ENCODE results near the gene LILRA2. TPM values are rescaled to one million over a fixed set of nuclear protein-coding genes. Genes with fewer than 3 reads are reported as not detected.
"Not testable (repeated sequence)": the region's sequence is repeated elsewhere in the genome, so short reads cannot be mapped to it uniquely, and the experiment has no call there.

Gene LILRA2
- total RNA-seq, 2 experiments from 2014 or later = not detected

GRCh38 chr19:54626757-54627156, 53.2 kb downstream of the LILRA2 start:
- Mint-ChIP-seq H3K36me3 (ENCODE audit: low read depth) (no peaks in the 10 kb centered on the region), H3K27ac (no peak overlapping the region), H3K27me3 (peaks cover 31% of the 10 kb centered on the region), H3K4me1 (peaks cover 2% of the 10 kb centered on the region), H3K9me3 (no peaks in the 10 kb centered on the region), H3K4me3 (no peak overlapping the region)
- DNase-seq = no peak
- POLR2A ChIA-PET = no interaction called here
- CTCF ChIA-PET = no interaction called here

- POLR2A ChIA-PET; H3K9me3 Mint-ChIP-seq; H3K27ac Mint-ChIP-seq; H3K36me3 Mint-ChIP-seq (ENCODE audit: low read depth); H3K4me3 Mint-ChIP-seq; H3K4me1 Mint-ChIP-seq; DNase-seq; CTCF ChIA-PET: not testable (repeated sequence)
- peaks cover 22% of the 10 kb centered on the region for H3K27me3 Mint-ChIP-seq
These were observed 54.3 kb downstream of the LILRA2 start for GRCh38 chr19:54627912-54628311.

- H3K9me3 Mint-ChIP-seq; H3K4me1 Mint-ChIP-seq; H3K27ac Mint-ChIP-seq; POLR2A ChIA-PET; H3K4me3 Mint-ChIP-seq; DNase-seq; CTCF ChIA-PET; H3K36me3 Mint-ChIP-seq (ENCODE audit: low read depth): not testable (repeated sequence)
- H3K27me3 Mint-ChIP-seq = peaks cover 22% of the 10 kb centered on the region
These were observed 56.7 kb downstream of the LILRA2 start, which contains the start of gene LILRB1 for GRCh38 chr19:54630262-54630661. Gene LILRB1 (plus strand): TSS chr19:54630484. CDS start chr19:54631074, 590 bp downstream.

GRCh38 chr19:54630782-54631181, 57.2 kb downstream of the LILRA2 start:
- ChIA-PET POLR2A (no interaction called here), CTCF (no interaction called here)

GRCh38 chr19:54631489-54632337, 58.1 kb downstream of the LILRA2 start:
- H3K4me3 Mint-ChIP-seq; CTCF ChIA-PET; H3K9me3 Mint-ChIP-seq; DNase-seq; H3K4me1 Mint-ChIP-seq; H3K36me3 Mint-ChIP-seq (ENCODE audit: low read depth); H3K27ac Mint-ChIP-seq; POLR2A ChIA-PET: not testable (repeated sequence)
- peaks cover 17% of the 10 kb centered on the region for H3K27me3 Mint-ChIP-seq

More at GRCh38 chr19:54630782-54631181, 57.2 kb downstream of the LILRA2 start:
- no peak for DNase-seq
- Mint-ChIP-seq H3K27ac (no peak overlapping the region), H3K27me3 (peaks cover 20% of the 10 kb centered on the region), H3K4me1 (peaks cover 2% of the 10 kb centered on the region), H3K4me3 (no peak overlapping the region), H3K9me3 (no peaks in the 10 kb centered on the region), H3K36me3 (ENCODE audit: low read depth) (no peaks in the 10 kb centered on the region)

GRCh38 chr19:54632517-54632916, 58.9 kb downstream of the LILRA2 start:
- H3K27ac Mint-ChIP-seq; H3K9me3 Mint-ChIP-seq; DNase-seq; CTCF ChIA-PET; H3K4me3 Mint-ChIP-seq; POLR2A ChIA-PET; H3K4me1 Mint-ChIP-seq; H3K36me3 Mint-ChIP-seq (ENCODE audit: low read depth): not testable (repeated sequence)
- peaks cover 15% of the 10 kb centered on the region for H3K27me3 Mint-ChIP-seq

- no peak for DNase-seq
- Mint-ChIP-seq H3K27me3 (peaks cover 15% of the 10 kb centered on the region), H3K9me3 (no peaks in the 10 kb centered on the region), H3K36me3 (ENCODE audit: low read depth) (no peaks in the 10 kb centered on the region), H3K27ac (no peak overlapping the region), H3K4me3 (no peak overlapping the region), H3K4me1 (peaks cover 2% of the 10 kb centered on the region)
- ChIA-PET CTCF (interaction anchor here (0.6 kb wide), 1 partner anchor 42 kb away, joined by 3 read pairs; no protein-coding TSS in a partner anchor), POLR2A (no interaction called here)
These were observed 59.8 kb downstream of the LILRA2 start for GRCh38 chr19:54633401-54633800.

- H3K4me1 Mint-ChIP-seq; H3K9me3 Mint-ChIP-seq; POLR2A ChIA-PET; H3K27ac Mint-ChIP-seq; H3K4me3 Mint-ChIP-seq; CTCF ChIA-PET; H3K27me3 Mint-ChIP-seq; H3K36me3 Mint-ChIP-seq (ENCODE audit: low read depth); DNase-seq: not testable (repeated sequence)
These were observed 62.5 kb downstream of the LILRA2 start for GRCh38 chr19:54636081-54636480.

- H3K27ac Mint-ChIP-seq = no peak overlapping the region
- H3K36me3 Mint-ChIP-seq (ENCODE audit: low read depth) = no peaks in the 10 kb centered on the region
- no peaks in the 10 kb centered on the region for H3K9me3 Mint-ChIP-seq
- POLR2A ChIA-PET = no interaction called here
- CTCF ChIA-PET = interaction anchor here (0.9 to 1.3 kb wide), 3 partner anchors 36 to 157 kb away, joined by 3 to 5 read pairs (median 3); no protein-coding TSS in a partner anchor
- peaks cover 12% of the 10 kb centered on the region for H3K27me3 Mint-ChIP-seq
- no peaks in the 10 kb centered on the region for H3K4me1 Mint-ChIP-seq
- H3K4me3 Mint-ChIP-seq = no peak overlapping the region
- no peak for DNase-seq
These were observed 65.1 kb downstream of the LILRA2 start for GRCh38 chr19:54638683-54639082.

Other genes starting within 250 kb of the LILRA2 start
- not detected for gene LILRA4, start 234.6 kb upstream of the LILRA2 start, total RNA-seq
- 10 to 100 TPM; 56.6 to 59.0 TPM for gene LAIR1, start 208.9 kb upstream of the LILRA2 start, total RNA-seq
- under 1 TPM; 0.53 to 0.68 TPM for gene TTYH1, start 158.3 kb upstream of the LILRA2 start, total RNA-seq
- 100 to 1,000 TPM; 231 to 233 TPM for gene LENG8, start 124.6 kb upstream of the LILRA2 start, total RNA-seq
- gene LENG9, start 110.0 kb upstream of the LILRA2 start, total RNA-seq = 1 to 10 TPM; 8.5 to 8.7 TPM
- not detected for gene CDC42EP5, start 100.5 kb upstream of the LILRA2 start, total RNA-seq
- 1 to 10 TPM; 2.4 to 3.8 TPM for gene LAIR2, start 71.0 kb upstream of the LILRA2 start, total RNA-seq
- gene LILRA1, start 19.8 kb downstream of the LILRA2 start, total RNA-seq = not detected
- under 1 TPM; 0.08 to 0.38 TPM for gene LILRB1, start 56.7 kb downstream of the LILRA2 start, total RNA-seq
- not detected for gene LILRB4, start 89.2 kb downstream of the LILRA2 start, total RNA-seq
- gene KIR3DL3, start 150.7 kb downstream of the LILRA2 start, total RNA-seq = not detected
- gene KIR2DL3, start 164.7 kb downstream of the LILRA2 start, total RNA-seq = not detected
- gene KIR2DL1, start 196.0 kb downstream of the LILRA2 start, total RNA-seq = not detected
- gene KIR2DL4, start 229.8 kb downstream of the LILRA2 start, total RNA-seq = not detected
- under 1 TPM in 1 of 2 experiments, not detected in 1; 0.23 TPM for gene KIR3DL1, start 242.7 kb downstream of the LILRA2 start, total RNA-seq

All from activated CD4-positive, alpha-beta memory T cell treated with anti-CD3 and anti-CD28 coated beads, Interleukin-2, amount 10 ng/mL, durations not matched to agents 7 days and 5 days (primary cell).